ENCODE measurements around the gene ATG2B. TPM values are rescaled to one million over a fixed set of nuclear protein-coding genes. Genes with fewer than 3 reads are reported as not detected.

Gene ATG2B
- total and polyA plus RNA-seq, 10 of the 15 experiments (the other 5 are each of a cell fraction or from before 2014, with no cell fraction given) = 0.84 to 15.4 (median 9.9) TPM

GRCh38 chr14:96362071-96362964 lies 823 bp downstream of the ATG2B start (continued):
- TF ChIP-seq BCL3 (IDR thresholded peaks at IDR 0.05; ENCODE audit: borderline replicate concordance, insufficient read depth, low read depth, low read length, poor library complexity, severe bottlenecking) = no peak
- no peak for TF ChIP-seq TBL1XR1 (IDR thresholded peaks at IDR 0.05; ENCODE audit: low read depth, low read length)
- TF ChIP-seq NFIC (IDR thresholded peaks at IDR 0.05; ENCODE audit: low read depth, low read length) = no peak
- no peak for TF ChIP-seq ZNF384 (IDR thresholded peaks at IDR 0.05; ENCODE audit: borderline replicate concordance, low read depth, low read length)
- peak; percentile 90 for TF ChIP-seq USF2 (IDR thresholded peaks at IDR 0.05; ENCODE audit: borderline replicate concordance, low read depth, low read length)
- no peak for TF ChIP-seq ZNF217 (IDR thresholded peaks at IDR 0.05)
- peak; percentile 77 for TF ChIP-seq TAF1 (IDR thresholded peaks at IDR 0.05; ENCODE audit: borderline replicate concordance, low read depth, low read length)
- TF ChIP-seq YY1 (IDR thresholded peaks at IDR 0.05; ENCODE audit: low read depth, low read length) = peak; percentile 66; the same call in 1 of the 2 replicates
- TF ChIP-seq CREM (IDR thresholded peaks at IDR 0.05; ENCODE audit: low read depth) = no peak
- TF ChIP-seq STAT1 (conservative IDR thresholded peaks at IDR 0.05) = no peak
- no peak for TF ChIP-seq NRF1 (conservative IDR thresholded peaks at IDR 0.05; ENCODE audit: low read depth, low read length)
- TF ChIP-seq WRNIP1 (IDR thresholded peaks at IDR 0.05; ENCODE audit: borderline replicate concordance, low read depth, low read length) = no peak
- no peak for TF ChIP-seq EGR1 (IDR thresholded peaks at IDR 0.05; ENCODE audit: borderline replicate concordance in 1 of 2, low read depth in 2 of 2, low read length in 2 of 2)
- peak; percentile 86; the same call in 1 of the 2 replicates for TF ChIP-seq ATF3 (IDR thresholded peaks at IDR 0.05; ENCODE audit: borderline replicate concordance, extremely low read depth, low read depth, low read length)
- TF ChIP-seq ZNF622 (IDR thresholded peaks at IDR 0.05) = no peak
- no peak for TF ChIP-seq PKNOX1 (IDR thresholded peaks at IDR 0.05)
- peak; percentile 95 for TF ChIP-seq RAD51 (IDR thresholded peaks at IDR 0.05)
- no peak for TF ChIP-seq MYB (IDR thresholded peaks at IDR 0.05; ENCODE audit: borderline replicate concordance, low read depth, low read length)
- no peak for TF ChIP-seq NR2F1 (conservative IDR thresholded peaks at IDR 0.05)
- TF ChIP-seq CTCF (IDR thresholded peaks at IDR 0.05 in 2 of 3, conservative IDR thresholded peaks at IDR 0.05 in 1 of 3; ENCODE audit: control insufficient read depth in 2 of 3, extremely low read depth in 1 of 3, insufficient read depth in 1 of 3, low read depth in 3 of 3, low read length in 3 of 3) = no peak
